ENCODE measurements around the gene CYP19A1.

CYP19A1 gene

DNA sequence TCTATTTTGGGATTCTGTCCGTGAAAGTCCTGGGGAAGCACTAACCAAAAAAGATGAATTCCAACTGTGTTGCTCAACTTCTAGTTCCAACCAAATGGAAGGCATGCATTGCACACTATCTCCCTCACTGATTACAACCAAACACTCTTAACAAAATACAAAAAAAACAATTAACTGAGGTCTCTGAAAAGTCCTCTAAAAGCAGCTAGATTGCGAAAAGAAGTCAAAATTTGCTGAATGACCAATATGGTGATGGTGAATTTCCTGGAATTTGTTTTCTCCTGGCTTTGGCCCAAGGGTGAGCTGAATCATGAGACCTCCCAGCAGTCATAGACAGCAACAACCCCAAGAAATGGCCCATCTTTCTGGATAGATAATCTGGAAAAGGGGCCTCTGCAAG lies 28.3 kb downstream of the CYP19A1 start:
- TF ChIP-seq GATA2 (IDR thresholded peaks at IDR 0.05; ENCODE audit: low read depth, low read length): no peak
- TF ChIP-seq GATA3 (IDR thresholded peaks at IDR 0.05; ENCODE audit: low read depth, low read length): no peak

DNA sequence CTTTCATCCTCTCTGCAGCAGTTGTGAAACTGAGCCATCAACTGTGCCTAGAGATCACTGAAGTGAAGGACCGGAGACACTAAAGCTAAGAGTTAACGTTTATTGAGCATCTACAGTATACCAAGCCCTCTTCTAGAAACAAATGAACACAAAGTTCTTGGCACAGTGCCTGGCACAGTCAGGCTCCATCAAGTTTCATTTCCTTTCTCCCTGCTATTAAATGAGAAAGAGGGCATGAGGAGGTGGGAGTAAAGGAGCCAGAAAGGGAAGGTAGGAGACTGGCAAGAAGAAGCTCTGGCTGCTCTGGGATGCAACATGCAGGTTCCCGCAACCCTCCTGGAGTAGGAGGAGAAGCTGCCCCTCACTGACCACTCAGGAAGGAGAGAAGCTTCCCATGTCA lies 30.6 kb downstream of the CYP19A1 start:
- no peak for TF ChIP-seq GATA3 (IDR thresholded peaks at IDR 0.05; ENCODE audit: low read depth, low read length)
- TF ChIP-seq GATA2 (IDR thresholded peaks at IDR 0.05; ENCODE audit: low read depth, low read length): no peak

DNA sequence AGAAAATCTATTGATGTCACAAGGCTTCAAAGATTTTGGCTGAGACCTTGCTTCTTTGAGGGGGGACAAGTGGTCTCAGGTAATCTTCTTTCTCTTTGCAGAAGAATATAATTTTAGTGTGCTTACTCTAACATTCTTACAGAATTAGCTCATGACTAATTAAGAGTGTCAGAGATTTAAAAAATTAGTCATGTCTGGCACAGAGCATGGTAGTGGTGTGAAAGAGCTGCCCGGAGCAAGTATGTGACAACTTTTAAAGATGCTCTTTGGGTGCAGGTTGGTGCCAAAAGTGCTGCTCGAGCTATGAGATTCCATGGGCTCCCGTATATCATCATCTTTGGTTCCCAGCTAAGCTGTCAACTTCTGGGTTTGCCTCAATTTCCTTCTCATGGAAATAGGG lies 31.1 kb downstream of the CYP19A1 start:
- no peak for TF ChIP-seq GATA2 (IDR thresholded peaks at IDR 0.05; ENCODE audit: low read depth, low read length)
- TF ChIP-seq GATA3 (IDR thresholded peaks at IDR 0.05; ENCODE audit: low read depth, low read length): no peak

DNA sequence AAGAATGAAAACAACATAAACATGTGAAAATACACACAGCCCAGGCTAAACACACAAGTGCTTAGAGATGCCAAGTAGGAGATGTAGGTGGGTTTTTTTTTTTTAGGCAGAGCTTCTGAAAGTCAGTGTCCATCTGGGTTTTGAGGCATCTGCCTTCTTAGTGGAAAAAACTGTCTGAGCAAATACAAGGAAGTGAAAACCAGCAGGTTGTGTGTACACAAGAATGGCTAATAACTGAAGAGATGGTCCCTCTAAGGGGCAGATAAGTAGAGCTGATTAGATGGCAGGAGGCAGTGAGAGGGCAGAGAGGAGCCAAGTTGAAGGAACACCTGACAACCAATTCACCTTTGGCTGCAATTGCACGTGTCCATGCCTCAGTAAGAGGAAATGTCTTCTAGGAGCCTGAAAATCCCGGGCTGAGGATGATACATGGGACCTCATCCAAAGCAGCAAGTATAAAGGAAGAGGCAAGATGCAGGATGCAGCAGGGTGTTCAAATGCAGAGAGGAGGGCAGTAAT lies 34.9 kb downstream of the CYP19A1 start:
- TF ChIP-seq GATA3 (IDR thresholded peaks at IDR 0.05; ENCODE audit: low read depth, low read length) (no peak), GATA2 (IDR thresholded peaks at IDR 0.05; ENCODE audit: low read depth, low read length) (no peak)

DNA sequence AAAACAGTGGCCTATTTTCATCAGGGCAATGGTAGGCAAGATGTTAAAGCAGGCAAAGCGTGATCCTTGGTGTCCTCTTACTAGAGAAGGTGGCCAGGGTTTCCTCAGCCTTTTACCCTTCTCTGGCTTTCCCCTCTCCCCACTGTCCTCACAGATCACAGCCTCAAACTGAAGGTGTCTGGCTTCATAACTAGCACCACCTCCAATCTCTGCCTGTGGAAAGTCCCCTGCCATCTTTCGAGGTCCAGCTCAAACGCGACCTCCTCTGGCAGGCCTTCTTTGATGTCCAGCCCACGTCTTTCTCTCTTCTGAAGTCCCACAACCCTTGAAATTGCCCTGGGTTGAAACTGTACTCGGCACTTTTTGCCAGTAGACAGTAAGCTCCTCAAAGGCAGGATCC lies 35.9 kb downstream of the CYP19A1 start:
- TF ChIP-seq GATA2 (IDR thresholded peaks at IDR 0.05; ENCODE audit: low read depth, low read length) (no peak), GATA3 (IDR thresholded peaks at IDR 0.05; ENCODE audit: low read depth, low read length) (no peak)

DNA sequence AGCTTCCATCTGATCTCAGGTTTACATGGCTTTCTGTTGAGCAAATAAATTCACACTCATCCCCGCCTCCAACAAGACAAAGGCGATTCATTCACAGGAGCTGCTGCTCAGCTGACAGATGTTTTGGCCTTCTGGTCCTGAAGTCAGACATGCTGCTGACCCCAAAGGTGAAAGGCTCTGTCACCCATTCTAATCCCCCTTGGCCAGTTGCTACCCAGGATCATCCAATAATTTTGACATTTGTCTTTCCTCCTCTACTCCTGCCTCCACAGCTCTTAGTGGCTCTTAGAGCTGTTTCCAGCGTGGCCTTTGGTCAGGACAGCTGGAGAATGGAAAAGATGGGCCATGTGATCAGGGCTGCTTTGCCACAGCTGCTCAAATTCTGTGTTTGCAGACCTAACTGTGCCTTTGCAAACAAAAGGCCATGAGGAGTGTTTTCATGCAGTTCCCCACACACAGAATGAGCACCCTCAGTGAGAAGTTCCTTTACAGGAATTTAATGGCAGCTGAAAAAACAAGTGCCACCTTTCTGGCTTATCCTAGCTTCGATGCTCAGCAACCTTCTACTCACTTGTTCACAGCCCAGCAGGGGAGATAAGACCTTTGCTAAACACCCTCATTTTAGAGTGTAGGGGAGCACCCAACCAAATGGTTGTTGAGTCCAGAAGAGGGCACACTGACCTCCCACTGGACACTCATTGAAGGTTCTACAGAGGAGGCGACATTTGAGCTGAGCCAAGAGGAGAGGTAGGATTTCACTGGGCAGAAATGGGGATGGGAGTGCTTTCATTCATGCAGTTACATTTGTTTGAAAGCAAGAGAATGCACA lies 39.0 kb downstream of the CYP19A1 start:
- TF ChIP-seq GATA3 (IDR thresholded peaks at IDR 0.05; ENCODE audit: low read depth, low read length): no peak

DNA sequence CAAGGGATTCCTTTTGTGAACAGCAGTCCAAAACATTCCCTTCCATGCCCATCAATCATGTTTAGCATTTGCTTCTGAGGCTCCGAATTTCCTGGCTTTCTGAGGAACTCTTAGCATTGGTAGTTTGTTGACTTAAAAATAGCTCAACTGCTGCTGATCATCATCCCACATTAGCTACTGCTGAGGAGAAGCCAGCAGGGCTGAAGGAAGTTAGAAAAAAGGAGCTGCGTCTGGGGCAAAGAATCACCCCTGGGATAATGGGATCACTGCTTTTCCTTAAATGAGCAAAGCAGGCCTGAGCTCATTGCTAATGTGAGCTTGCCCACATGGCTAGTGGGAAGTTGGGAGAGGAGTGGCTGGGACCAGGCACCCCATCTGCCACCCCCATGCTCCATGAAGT lies 39.8 kb downstream of the CYP19A1 start:
- no peak for TF ChIP-seq GATA3 (IDR thresholded peaks at IDR 0.05; ENCODE audit: low read depth, low read length)
- no peak for TF ChIP-seq GATA2 (IDR thresholded peaks at IDR 0.05; ENCODE audit: low read depth, low read length)

DNA sequence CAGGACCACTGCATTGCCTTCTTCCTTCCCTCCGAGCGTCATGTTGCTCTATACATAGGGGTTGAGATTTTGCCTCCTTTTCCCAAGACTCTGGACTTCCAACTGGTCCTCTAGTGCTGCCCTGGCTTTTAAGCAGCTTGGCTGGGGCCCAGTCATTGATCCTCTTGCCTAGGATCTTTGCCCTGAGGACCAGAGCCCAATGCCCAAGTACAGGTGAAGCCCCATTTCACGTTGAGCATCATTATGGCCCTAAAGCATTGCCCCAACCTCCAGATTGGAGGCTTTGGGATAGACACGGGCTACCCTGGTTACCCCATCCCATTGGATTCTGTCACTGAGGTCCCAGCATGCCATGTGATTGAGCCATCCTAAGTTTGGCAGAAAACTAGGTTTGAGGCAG lies 47.7 kb downstream of the CYP19A1 start:
- TF ChIP-seq GATA2 (IDR thresholded peaks at IDR 0.05; ENCODE audit: low read depth, low read length) (no peak), GATA3 (IDR thresholded peaks at IDR 0.05; ENCODE audit: low read depth, low read length) (no peak)

DNA sequence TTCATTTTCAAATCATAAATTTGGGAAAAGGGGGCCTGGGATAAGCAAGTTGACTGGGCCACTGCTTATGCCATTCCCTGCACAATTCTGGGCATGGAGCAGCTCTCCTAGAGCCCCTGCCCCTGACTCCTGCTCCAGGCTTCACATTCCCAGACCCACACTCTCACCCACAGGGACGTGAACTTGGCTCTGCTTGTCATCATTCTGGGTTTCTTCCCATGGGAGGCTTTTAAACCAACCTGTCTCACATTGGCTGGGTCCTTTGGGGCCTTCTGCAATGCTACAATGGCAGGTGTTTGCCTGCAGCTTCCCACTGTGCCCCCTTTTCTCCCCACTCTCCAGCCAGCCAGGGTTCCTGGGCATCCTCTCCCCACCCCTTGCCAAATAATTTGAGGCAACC lies 49.1 kb downstream of the CYP19A1 start:
- TF ChIP-seq GATA3 (IDR thresholded peaks at IDR 0.05; ENCODE audit: low read depth, low read length) (no peak), GATA2 (IDR thresholded peaks at IDR 0.05; ENCODE audit: low read depth, low read length) (no peak)

DNA sequence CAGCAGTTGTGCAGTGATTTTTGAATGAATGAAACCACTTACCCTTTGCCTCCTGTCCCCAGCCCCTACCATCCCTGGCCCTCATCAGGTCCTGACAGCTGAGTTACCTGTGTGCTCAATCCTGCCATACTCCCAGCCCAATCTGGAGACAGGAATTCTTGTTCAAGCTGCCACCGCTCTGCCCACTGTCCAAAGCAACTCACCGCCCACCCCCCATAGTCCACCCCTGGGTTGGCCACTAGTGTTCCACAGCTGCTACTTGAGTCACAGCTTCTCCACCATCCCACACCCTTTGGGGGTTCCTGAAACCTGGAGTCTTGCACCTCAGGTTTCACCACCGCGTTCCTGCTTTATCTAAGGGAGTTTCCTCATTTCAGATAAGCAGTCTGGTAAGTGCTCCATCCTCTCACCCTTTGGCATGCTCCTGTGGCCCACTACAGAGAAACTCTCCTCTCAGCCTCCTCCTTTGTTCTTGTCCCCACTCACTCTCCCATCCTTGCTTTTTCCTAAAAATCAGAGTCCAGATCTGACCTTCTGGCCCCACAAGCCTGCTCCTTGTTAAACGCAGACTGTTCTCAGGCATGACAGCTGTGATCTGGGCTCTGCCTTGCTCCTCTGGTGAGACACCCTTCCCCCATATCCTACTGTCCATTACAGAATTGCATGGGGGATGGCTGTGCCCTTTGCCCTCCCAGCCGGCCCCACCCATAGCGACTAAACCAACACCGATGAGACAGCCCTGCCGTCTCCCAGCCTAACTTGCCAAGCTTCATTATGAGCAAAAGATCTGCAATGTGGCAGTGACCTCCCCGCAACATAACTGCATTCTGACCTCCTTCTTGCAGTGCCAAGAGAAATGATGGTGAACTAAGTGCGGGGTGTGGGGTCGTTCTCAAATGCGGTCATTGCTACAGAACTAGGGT lies 50.0 kb downstream of the CYP19A1 start:
- TF ChIP-seq GATA3 (IDR thresholded peaks at IDR 0.05; ENCODE audit: low read depth, low read length): no peak
- TF ChIP-seq GATA2 (IDR thresholded peaks at IDR 0.05; ENCODE audit: low read depth, low read length): no peak

DNA sequence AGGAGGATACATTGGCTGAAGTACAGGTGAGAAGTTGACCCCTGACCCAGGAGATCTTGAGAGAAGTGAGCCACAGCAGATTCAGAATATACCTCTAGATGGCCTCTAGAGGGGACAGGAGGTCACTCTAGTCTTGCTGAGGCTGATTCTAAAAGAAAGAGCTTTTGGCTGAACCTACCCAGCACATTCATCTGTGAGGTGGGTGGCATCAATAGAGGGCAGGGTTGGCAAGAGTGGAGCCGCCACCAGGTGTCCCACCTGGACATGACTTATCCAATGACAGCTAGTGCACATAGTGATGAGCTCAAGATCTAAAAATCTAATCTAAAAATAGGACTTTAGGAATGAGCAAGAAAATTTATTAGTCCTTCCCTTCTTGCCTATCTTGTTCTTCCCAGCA lies 51.6 kb downstream of the CYP19A1 start:
- TF ChIP-seq GATA3 (IDR thresholded peaks at IDR 0.05; ENCODE audit: low read depth, low read length): no peak
- no peak for TF ChIP-seq GATA2 (IDR thresholded peaks at IDR 0.05; ENCODE audit: low read depth, low read length)

DNA sequence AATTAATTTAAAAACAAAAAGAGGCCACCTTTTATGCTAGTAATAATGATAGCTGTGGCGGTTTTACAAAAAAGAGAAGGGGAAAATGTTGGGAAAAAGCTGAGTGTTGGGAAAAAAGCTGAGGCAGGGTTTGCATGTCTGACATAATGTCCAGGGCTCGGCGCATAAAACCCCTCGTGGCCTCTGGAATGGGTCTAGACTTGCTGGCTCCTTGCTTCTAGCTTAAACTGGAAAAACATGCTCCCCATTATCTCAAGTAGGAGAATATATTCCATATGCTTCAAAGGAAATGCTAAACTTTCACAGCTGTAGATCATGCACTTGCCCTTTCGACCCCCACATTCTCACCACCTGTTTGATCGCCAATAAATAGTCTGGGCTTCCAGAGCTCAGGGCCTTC lies 53.0 kb downstream of the CYP19A1 start:
- TF ChIP-seq GATA2 (IDR thresholded peaks at IDR 0.05; ENCODE audit: low read depth, low read length): no peak
- TF ChIP-seq GATA3 (IDR thresholded peaks at IDR 0.05; ENCODE audit: low read depth, low read length): no peak

DNA sequence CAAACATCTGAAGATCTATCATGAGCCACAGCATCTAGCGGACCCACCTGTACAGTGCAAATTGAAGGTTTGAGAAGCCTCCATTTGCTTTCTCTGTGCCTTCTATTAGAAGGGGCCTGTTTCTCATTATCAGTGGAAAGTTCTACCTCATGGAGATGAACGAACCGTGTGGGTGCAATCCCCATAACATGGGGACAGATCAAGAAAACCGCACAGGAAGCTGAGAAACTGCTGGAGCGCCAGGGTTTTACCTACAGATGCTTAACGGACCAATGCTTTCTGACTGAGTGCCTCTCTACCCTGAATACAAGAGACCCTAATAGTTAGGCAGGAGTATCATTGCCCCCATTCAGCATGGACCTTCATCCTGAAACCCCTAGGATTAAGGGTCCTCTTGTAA lies 53.5 kb downstream of the CYP19A1 start:
- TF ChIP-seq GATA2 (IDR thresholded peaks at IDR 0.05; ENCODE audit: low read depth, low read length) (no peak), GATA3 (IDR thresholded peaks at IDR 0.05; ENCODE audit: low read depth, low read length) (no peak)

DNA sequence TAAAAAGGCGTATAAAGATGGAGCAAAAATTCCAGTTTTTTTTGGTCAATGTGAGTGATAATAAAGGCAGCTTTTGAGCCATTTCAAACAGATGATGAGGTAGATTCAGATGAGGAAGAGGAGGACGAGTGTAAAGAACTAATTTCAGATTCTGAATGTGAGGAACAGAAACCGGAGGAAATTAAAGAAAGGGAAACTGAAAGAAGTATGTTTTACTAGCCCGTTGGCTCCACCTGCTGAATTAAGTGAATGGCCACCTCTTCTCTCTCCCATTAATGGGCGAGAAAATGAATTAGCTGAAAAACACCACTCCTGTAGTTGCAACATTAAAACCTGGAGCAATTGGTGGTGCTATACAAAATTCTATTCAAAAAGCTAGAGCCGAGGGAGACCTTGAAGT lies 55.4 kb downstream of the CYP19A1 start:
- no peak for TF ChIP-seq GATA3 (IDR thresholded peaks at IDR 0.05; ENCODE audit: low read depth, low read length)
